ENCODE data around the gene MFSD6L.

GRCh38 chr17:8753136-8753975 lies 45.8 kb downstream of the MFSD6L start:
- no peak for TF ChIP-seq CTCF (IDR thresholded peaks at IDR 0.05; ENCODE audit: borderline replicate concordance, extremely low read depth, low read length, poor library complexity, severe bottlenecking)
- TF ChIP-seq EZH2 (IDR thresholded peaks at IDR 0.05; ENCODE audit: borderline replicate concordance, low read depth, low read length, severe bottlenecking) = no peak
